Renal cortical epithelial cell (primary cell): ENCODE data around the gene EPB41L1. TPM values are rescaled to one million over a fixed set of nuclear protein-coding genes. Genes with fewer than 3 reads are reported as not detected.

Experiments
- DNase-seq: peaks from one replicate; pipeline ENCODE4 v3.0.0-alpha.2; 2011; ENCODE audit warnings: low read depth
- total RNA-seq: library from RNA; depleted of rRNA; stranded (reverse); fragments of >200 nt; gene quantifications from 2 replicates; pipeline ENCODE4 v1.2.3, GENCODE V29; 2014

Gene EPB41L1
- total RNA-seq, 1 donor from 2014 or later, result 47.7 TPM

DNA sequence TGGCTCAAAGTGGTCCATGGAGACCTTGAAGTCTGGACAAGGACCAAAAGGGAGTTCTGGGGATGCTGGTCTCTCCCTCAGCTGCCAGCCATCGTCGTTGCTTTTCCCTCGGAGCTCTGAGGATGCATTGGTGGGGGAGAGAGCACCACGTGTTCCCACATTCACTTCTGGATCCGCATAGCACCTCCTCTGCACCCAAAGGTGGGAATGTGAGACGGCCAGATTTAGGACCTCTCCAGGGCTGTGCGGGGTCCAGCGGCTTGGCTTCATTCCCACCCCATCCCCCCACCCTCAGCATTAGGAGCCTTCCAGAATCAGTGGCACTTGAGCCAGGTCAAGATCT, 1.1 kb downstream of the EPB41L1 start:
- DNase-seq, result no peak

DNA sequence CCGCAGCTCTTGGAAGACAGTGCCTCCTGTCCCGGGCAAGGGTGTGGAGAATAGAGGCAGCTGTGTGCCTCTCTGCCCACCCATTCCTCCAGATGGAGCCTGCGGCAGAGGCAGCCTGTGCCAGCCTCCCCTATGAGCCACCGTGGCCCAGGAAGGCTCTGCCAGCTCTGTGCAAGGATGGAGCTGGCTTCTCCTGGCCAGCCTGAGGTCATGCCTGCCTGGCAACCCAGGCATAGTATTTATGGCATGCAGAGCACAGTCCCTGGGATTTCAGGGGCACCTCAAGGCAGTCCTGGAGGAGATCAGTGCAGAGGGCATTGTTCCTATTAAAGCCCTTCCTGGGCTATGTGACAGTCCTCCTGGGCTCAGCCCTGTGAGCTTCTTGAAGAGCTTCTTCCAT, 1.5 kb downstream of the EPB41L1 start:
- no peak for DNase-seq

DNA sequence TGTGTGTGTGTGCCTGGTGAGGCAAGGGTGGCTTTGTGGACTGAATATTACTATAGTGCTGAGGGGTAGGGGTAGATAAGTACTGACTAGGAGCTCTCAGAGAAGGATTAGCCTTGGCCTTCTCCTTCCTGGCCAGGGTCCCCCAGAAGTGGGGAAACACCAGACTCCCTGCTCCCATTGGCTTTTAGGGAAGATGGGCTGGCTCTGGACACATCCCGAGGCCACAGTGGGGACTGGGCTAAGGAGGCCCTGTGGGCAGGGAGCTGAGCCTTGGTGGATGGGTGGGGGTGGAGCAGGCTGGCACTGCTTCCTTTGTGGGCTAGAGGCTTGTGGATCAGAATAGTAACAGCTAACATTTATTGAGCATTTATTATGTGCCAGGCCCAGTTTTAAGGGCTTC, 3.1 kb downstream of the EPB41L1 start:
- no peak for DNase-seq

DNA sequence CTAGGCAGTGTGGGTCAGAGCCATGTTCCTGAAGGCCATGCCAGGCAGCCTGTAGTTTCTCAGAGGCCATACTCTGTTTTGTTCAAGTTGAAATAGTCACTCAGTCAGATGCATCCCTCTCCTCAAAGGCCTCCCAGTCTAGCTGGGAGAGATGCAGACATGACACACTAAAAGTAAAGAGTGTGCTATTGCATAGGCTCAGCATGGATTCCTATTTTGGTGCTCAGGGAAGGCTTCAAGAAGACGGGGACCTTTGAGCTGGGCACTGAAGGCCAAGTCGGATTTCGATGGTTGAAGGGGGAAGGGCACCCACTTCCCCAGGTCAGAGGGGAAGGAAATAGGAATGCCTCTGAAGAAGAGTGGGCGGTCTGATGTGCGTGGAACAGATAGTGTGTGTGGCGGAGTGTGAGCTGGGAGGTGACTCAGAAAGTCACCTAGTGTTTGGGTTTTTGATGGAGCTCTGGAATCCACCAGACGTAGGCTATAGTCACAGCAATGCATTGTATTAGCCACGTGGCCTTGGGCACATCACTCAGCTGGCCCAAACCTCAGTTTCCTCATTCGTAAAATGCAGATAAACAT, 3.7 kb downstream of the EPB41L1 start:
- DNase-seq, result no peak

DNA sequence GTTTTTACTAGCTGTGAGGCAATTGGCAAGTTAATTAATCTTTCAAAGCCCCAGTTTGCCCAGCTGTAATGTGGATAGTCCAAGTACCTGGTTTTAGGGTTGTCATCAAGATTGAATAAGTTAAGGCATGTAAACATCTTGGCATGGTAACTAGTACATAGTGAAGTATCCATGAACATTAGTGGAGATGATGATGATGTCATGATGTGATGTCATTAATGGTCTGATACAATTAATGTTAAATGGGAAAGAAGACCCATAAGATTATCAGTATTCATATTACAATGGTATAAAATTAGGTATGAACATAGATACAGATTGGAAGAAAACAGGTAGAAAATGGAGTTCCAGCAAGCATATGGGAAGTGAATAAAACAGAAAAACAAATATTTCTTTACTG, 5.3 kb downstream of the EPB41L1 start:
- no peak for DNase-seq

DNA sequence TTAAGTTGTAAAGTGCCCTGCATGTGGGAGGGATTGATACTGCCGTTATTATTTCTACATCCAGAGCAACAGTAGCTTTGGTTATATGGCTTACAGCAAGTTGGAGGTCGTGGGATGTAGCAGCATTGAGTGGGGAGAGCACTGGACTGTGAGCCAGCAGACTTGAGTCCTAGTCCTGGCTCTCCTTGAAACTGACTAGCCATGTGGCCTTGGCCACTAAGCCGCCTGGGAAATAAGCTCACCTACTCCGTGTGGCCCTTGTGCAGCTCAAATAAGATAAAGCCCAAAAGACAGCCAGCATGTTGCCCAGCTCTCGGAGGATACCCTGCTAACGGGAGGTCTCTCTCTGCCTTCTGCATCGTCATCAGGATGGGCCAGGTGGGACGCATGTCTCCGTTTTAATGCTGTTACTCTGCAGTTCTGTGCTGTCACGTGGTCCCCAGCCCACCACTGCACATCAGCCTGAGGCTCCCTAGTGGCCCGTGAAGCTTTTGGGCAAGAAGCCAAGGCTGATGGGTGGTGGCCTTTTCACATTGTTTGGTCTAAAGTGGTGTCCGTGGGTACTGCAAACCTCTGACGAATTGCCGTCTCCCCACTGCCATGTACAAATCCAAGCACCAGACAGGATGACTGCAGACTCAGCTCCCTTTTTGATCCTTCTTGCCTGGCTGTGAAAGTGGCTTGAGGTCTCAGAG, 7.9 kb downstream of the EPB41L1 start:
- DNase-seq, result peak; percentile 38

DNA sequence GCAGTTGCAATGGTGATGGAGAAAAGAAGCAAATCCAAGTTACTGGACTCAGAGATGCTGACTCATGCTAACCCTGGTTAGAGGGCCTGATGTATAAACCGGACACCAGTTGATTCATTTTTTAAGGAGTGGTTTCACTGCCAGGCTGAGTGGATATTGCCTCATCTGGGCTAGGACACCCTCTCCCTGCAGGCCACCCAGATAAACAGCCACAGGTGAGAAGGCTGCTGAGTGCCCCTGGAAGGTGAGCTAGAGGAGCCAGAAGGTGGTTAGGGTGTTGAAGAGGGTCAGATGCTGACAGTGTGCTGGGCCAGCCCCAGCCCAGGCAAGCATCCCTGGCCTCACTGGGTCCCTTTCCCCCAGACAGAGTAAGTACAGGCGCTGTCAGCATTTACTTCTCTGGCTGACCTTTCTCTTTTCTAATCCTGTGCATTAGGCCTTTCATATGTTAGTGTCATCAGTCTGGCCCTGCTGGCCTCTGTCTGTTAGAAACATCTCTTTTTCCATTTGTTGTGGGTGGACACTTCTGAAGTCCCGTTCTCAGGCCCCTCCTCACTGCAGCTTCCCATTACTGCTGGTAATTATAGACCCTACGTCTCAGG, 13.5 kb downstream of the EPB41L1 start:
- DNase-seq, result peak; percentile 67

DNA sequence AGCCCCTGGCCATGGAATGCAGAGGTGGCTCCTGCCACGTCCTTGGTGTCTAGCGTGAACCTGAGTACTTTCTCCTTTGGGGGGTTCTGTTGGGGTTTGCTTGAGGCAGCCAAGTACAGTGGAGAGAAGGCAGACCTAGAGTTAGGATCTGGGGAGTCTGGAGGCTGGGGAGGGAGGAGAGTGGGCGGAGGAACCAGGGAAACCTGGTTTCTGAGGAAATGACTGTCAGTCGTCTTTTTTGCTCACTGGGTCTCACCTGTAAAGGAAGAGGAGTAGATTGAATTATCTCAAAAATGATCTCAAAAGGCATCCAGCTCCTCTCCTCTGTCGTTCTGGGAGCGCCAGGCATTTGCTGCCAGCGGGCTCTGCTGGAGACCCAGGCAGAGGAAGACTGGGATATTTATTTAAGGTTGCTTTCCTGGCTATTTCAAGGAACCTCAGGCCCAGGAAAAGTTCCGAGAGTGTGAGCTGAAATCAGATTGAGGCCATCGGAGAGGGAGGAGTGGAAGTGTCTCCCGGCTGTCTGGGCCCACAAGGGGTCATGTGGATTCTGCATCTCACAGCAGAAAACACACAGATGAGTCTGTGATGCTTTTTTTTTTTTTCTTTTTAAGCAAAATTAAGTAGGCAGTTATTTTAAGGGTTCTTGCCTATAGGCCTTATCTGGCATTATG, 16.1 kb downstream of the EPB41L1 start:
- DNase-seq, result no peak

DNA sequence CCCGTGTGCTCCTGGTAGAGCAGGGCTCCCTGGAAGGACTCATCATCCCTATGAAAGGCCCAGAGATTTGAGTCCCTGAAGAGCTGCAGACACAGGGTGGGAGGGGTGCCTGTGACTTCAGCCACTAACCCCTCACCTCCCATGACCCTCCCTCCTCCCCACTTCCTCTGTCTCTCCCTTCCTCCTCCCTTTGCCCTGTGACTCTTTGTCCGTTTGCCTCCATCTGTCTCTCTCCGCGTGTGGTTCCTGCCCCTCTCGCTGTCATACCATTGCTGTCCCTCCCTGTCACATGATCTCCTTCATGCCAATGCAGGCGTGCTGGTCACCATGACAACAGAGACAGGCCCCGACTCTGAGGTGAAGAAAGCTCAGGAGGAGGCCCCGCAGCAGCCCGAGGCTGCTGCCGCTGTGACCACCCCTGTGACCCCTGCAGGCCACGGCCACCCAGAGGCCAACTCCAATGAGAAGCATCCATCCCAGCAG, 19.0 kb downstream of the EPB41L1 start:
- no peak for DNase-seq

DNA sequence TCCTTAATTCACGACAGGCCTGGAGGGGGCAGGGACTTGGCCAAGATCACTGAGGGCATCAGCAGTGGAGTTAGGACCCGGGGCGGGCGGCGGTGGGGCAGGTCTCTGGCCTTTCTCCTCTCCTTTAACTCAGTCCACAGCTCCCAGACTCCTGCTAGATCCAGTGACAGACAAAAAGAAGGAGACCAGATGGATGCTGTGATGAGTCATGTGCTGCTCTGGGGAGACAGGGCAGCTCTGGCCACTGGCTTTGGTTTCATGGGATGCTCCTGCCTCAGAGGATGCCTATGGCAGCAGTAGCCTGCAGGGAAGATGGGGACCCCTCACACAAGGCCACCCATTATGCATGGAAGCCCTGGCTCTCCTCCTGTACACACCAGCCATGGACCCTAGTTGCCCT, 20.5 kb downstream of the EPB41L1 start:
- DNase-seq, result no peak

DNA sequence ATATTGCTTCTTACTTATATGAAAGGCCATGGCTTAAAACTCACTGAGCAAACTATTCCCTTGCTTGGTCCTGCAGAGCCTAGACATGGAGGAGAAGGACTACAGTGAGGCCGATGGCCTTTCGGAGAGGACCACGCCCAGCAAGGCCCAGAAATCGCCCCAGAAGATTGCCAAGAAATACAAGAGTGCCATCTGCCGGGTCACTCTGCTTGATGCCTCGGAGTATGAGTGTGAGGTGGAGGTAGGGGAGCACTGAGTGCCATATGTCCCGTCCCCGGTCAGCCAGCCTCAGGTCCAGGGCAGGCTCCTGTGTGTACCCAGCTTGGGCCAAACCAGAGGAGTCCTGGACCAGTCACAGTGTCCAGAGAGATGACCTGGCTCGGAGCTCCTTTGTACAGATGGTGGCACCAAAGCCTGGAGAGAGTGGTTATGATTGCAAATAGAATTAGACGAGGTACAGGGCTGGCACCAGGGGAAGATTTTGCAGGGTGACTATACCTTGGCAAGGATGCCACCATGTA, 21.0 kb downstream of the EPB41L1 start:
- no peak for DNase-seq

DNA sequence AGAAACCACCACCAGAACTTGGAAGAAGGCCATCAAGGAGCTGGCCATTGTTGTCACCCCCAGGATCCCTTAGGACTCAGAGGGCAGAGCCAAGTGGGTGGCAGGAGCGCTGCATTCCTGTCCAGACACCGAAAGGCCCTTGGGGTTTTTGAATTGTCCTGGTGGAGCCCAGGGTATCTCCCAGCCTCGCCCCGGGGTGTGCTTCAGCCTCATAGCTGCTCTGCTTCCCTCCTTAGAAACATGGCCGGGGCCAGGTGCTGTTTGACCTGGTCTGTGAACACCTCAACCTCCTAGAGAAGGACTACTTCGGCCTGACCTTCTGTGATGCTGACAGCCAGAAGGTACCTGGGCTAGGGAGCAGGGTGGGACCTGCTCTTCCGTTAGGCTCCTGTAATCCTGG, 23.2 kb downstream of the EPB41L1 start:
- no peak for DNase-seq

DNA sequence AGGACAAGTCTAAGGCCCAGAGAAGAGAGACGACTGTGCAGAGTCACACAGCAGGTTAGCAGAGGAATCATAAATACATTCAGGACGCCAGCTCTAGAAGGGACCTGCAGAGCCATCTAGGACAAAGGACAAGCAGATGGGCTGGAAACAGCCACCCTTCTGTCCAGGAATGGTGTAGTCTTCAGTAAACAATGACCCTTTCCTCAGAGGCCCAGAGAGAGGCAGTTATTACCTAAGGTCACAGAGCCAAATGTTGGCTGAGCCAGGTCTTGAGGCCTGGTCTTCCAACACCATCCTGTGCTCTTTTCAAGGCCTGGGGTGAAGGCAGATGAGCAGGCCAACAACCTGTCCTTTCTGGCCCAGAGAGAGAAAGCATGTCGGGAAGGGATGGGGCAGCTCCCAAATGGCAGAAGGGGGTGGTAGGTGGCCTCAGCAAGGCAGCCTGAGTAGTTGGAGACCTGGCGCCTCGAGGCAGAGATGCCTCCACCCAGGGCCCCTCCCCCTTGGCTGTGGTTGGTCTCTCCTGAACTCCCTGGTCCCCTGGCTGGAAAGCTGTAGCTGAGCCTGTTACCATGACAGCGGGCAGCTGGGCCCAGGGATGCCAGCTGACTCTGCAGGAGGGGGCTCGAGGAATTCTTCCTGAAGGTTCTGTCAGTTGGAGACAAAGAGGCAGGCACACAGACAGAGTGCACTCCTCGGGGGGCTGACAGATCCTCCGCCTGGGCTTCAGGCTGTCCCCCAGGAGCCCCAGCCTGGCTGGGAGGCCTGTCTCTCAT, 24.8 kb downstream of the EPB41L1 start:
- DNase-seq, result no peak

DNA sequence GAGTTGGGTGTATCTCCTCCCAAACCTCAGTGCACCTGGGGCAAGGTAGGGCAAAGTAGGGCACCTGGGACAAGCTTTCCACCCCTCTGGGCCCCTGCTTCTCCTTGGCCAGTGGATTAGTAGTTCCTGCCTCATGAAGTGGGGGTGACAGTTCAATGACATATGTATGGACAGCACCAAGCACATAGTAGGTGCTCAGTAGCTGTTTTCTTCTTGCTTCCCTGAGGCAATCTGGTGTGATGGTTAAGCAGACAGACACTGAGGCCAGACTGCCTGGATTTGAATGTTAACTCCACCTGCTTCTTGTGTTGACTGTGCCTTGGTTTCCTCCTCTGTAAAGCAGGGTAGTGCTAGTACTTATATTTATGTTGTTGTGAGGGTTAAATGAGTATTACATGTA, 25.8 kb downstream of the EPB41L1 start:
- DNase-seq, result no peak

DNA sequence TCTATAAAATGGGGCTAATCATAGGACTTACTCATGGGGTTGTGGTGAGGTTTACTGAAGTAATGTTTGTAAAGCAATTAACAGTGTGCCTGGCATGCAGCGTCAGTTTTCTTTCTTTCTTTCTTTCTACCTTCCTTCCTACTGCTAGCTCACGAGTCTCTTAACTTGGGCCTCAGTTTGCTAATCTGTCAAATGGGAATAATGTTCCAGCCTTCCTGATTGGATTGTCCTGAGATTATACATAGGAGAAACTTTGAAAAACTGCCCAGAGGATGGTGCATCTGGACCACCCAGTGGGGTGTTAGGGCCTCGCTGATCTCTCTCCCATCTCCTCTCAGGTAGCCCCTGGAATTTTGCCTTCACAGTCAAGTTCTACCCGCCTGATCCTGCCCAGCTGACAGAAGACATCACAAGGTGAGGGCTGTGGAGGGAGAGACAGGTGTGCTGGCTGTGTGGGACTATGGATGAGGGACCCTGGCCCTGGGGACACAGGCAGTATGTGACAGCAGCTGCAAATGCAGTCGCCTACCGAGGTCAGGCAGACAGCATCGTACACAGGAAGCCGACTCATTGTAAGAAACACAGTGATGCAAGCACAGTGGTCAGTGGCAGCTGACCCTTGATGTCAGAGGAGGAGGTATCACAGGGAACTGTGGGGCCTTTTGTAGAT, 27.5 kb downstream of the EPB41L1 start:
- DNase-seq, result peak; percentile 53

DNA sequence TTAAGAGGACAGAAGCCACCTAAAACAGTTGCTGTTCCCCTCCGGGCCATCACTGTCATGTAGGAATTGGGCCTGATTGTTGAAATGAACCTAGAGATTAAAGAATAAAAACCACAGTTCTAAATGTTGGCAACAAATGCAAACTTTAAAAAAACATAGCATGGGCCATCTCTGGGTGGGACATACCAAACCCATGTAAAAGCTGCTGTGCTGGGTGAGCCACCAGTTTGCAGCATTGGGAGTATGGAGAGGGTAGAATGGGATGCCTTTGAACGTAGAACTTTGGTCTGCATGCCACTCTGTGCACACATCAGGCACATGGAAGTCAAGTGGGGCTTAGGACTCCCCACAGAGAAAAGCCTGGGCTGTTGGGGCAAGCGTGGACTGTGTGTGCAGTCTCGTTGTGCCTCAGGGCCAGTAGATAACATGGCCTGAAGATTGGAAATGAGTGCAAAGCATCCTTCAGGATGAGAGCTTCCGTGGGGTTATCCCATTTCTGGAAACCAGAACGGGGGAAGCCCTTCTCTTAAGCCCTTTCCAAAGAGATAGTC, 28.1 kb downstream of the EPB41L1 start:
- no peak for DNase-seq

DNA sequence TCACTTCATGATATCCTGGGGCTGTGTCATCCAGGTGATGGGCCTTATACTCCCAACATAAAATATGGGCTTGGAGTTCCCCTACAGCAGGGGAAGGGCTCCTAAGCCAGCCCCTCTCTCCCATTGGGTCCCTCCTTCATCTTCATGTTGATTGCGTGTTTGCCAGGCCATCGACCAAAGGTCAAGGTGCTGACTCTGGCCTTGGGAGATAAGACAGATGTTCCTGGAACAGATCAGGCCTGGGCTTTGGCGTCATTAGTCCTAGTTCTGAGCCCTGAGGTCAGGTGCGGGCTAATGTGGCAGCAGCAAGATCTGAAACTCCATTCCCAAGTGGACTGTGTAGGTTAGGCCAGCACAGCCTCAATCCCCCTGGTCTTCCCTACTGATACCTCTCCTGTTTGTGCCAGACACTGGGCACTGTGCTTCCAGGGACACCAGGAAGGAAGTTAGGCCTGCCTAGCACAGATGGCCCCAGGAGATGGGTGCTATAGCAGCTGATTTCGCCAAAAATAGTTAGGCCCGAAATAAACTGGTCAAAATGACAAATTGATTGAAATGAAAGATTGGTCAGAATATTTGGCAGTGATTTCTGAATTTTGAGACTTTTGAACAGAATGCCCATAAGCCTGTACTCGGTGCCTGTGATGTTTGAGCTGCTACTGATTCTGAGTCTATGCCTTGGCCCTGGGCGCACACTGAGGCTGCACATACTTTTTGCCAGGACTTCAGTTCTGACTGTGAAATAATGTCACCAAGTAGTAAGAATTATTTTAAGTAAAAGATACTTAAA, 28.8 kb downstream of the EPB41L1 start:
- no peak for DNase-seq

DNA sequence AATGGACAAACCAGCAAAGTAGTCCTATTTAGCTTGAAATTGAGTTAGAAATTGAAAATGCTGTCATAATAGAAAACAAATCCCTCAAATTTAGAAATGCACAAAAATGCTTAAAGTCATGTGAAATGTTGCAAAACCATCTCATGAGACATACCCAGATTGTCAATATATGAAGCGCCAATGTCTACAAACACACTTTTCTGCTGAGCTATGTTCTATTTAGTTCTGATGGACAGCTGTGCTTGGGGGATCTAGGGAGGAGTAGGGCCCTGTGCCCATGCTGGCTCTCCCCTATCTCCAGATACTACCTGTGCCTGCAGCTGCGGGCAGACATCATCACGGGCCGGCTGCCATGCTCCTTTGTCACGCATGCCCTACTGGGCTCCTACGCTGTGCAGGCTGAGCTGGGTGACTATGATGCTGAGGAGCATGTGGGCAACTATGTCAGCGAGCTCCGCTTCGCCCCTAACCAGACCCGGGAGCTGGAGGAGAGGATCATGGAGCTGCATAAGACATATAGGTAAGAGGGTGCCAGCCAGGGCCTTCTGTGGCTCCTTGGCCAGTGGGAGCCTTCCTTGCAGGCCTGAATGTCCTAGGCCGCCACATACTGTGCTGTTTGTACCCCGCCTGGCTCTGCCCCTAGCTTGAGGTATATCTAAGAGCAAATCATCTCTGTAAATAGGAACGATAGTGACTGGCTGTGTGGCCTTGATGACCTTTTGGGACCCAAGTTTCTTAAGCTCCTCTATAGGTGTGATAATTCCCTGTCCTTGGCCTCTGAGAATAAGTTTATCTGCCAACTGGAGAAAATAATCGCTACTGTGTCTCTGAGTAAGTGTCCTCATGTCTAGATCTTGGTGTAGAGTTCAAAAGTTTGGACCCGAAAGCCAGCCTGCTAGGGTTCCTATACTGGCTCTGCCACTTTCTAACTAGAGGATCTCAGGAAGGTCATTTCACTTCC, 30.6 kb downstream of the EPB41L1 start:
- DNase-seq, result no peak
